GM12874 (cell line): ENCODE measurements around the gene ENG.

Experiments used
- CTCF ChIP-seq: IDR thresholded peaks from 2 replicates; pipeline ENCODE4 v1.5.1; 2011; ENCODE audit warnings: low read depth, mild to moderate bottlenecking, control low read depth, low read length, moderate library complexity; ENCODE audit not compliant: insufficient read depth

Gene ENG

DNA sequence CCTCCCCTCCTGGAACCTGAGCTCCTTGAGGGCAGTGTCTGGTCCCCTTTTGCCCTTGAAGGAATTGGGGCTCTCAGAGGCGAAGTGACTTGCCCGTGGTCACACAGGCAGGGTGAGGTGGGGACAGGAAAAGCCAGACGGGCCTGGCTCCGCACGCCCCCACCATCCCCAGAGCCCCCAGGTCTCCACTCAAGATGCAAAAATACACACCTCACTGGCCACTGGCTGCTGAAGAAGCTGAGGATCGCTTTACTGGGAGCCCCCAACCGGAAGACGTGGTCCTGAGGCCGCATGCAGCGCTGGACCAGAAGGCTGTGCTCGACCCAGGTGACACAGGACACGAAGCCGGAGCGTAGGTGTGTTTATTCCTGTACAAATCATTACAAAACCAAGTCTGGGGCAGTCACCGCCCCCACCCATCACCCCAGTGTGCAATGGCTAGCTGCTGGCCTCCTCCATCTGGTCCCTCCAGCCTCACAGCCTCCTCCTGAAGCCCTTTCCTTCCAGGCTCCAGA is 30.6 kb upstream of the ENG start:
- no peak for TF ChIP-seq CTCF

GRCh38 chr9:127884427-127884911 is 30.0 kb upstream of the ENG start:
- TF ChIP-seq CTCF = no peak

DNA sequence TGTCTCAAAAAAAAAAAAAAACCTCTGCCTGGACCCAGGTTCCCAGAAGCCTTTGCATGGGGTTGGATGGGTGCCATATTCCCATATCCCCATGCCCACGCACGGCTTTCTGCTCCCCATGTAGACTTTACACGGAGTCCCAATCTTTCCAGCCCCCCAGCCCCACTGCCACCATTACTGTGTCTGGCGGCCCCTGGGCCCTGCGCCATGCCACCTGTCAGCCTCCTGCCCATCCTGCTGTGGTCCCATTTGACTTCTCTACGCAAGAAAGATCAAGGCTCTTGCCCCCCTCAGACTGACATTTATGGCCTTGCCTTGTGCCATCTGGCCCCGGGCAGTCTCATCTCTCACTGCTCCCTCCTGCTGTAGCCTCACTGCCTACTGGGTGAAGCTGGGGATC is 29.5 kb upstream of the ENG start:
- TF ChIP-seq CTCF = no peak

DNA sequence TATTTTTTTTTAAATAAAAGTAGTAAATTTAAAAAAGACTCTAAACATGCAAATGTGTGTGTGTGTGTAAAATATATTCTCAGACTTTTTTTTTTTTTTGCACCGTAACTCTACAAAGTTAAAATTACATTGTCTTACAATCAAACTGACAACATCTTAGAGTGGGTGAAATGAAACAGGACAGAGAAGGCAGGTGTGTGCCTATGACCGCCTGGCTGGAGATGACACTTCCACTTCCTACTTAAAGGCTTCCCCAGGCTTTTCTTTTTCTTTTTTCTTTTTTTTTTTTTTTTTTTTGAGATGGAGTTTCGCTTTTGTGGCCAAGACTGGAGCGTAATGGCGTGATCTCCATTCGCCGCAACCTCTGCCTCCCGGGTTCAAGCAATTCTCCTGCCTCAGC is 25.7 kb upstream of the ENG start:
- TF ChIP-seq CTCF = no peak

- no peak for TF ChIP-seq CTCF
Measured at GRCh38 chr9:127878652-127879390, 24.4 kb upstream of the ENG start.

DNA sequence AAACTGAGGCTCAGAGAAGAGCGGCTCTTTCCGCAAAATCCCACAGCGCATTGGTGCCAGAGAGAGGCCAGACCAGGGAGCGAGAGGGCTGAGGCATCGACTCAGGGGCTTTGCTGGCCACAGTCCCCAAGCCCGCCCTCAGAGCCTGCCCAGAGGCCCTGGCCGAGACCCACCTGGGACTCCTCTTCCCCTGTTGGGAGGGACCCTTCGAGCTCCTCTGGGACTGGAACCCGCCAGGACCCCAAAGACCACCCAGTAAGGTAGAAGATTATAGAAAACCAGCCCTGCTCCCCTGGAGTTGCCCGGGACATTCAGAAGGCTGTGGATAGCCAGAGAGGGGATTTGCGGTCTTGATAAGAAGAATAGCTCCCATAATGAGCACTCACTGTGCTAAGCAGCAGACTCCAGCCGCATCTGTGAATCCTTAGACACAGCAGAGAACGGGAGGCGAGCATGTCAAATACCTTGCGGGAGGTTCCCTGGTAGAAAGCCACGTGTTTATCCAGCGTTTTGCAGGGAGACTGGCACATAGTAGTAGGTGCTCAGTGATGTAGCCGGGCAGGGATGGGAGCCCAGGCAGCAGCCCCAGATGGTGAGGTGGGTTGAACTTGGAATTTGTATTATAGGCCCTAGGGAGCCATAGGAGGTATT is 23.7 kb upstream of the ENG start:
- TF ChIP-seq CTCF = no peak

DNA sequence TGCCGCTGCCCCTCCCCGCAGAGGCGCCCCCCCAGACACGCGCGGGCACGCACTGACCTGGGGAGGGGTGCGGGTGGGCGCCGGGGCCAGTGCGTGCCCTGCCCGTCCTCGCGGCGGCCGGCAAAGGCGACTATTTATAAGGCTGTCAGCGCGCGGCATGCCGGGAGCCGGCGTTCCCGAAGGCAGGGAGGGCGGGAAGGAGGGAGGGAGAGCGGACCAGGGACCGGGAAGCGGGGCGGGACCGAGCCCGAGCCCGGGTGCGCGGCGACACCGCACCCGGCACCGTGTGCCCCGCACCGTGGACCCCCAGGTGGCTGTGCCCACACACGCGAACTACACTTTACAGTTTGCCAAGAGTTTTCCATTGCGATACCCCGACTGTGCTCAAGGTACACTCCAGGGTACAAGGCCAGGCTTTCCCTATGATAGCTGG is 23.1 kb upstream of the ENG start, which contains the start of gene AK1:
TSS of gene AK1 (minus strand) at position 110 of the 433 bp plus-strand sequence. CDS start 3,058 bp downstream, outside the sequence.
- no peak for TF ChIP-seq CTCF
